Caki2 (cell line): Measurements from ENCODE around the gene TUBB4B. TPM values are rescaled to one million over a fixed set of nuclear protein-coding genes. Genes with fewer than 3 reads are reported as not detected.

Experiments
- DNase-seq: peaks from one replicate; pipeline ENCODE4 v3.0.0-alpha.2; 2015; ENCODE audit warnings: low read depth
- in situ Hi-C: cut with HindIII; loops from 2 replicates; pipeline ENCODE4 v1.10.0; 2016; ENCODE audit warnings: low sequenced_read_pairs, low pct_unique_long_range_greater_than_20kb, mixed read lengths
- total RNA-seq: library from RNA; depleted of rRNA; stranded (reverse); fragments of >200 nt; shearing (Covaris generic); gene quantifications from 2 replicates; pipeline ENCODE4 v1.2.3, GENCODE V29; 2014; ENCODE audit warnings: low replicate concordance; rRNA removed

The TUBB4B gene
- total RNA-seq, result 909 and 1,000 TPM in 2 replicates

- peak; percentile 99 for DNase-seq
- in situ Hi-C loops, result no loop called here
Measured at GRCh38 chr9:137240841-137241489, at the start of gene TUBB4B. TSS of gene TUBB4B (plus strand) at chr9:137241287. CDS start at chr9:137241361, 74 bp downstream.

DNA sequence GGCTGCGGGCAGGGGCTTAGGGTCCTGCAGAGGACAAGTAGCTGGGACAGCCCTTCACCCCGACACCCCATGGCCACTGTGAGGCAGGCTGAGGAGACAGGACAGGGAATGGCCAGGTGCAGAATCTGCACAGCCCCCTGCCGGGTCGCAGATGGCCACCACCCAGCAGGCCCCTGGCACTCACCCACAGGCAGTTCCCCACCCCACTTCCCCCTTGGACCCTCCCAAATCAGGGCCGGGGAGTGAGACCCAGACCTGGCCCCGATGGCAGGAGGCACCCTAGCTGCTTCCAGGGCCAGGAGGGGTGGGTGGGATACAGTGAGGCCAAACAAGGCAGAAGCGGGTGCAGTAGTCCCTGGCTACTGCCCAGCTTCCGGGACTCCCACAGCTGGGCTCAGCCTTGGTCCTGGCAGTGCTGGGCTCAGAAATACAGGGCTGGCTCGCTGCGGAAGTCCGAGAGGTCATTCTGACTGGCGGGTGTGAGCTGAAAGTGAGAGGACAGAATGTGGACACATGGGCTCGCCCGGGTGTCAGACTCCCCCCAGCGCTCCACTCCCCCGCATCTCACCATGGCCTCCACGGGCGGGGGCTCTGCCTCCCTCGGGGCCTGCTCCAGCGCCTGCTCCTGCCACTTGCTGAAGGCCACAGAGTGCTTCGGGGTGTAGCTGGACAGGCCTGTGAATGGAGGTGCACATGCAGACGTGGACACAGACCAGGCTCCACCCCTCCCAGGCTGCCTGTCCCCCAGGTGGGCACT is 49.2 kb upstream of the TUBB4B start:
- in situ Hi-C loops, result no loop called here
- DNase-seq, result no peak

GRCh38 chr9:137192448-137192780 is 48.7 kb upstream of the TUBB4B start:
- DNase-seq, result no peak
- in situ Hi-C loops, result no loop called here

DNA sequence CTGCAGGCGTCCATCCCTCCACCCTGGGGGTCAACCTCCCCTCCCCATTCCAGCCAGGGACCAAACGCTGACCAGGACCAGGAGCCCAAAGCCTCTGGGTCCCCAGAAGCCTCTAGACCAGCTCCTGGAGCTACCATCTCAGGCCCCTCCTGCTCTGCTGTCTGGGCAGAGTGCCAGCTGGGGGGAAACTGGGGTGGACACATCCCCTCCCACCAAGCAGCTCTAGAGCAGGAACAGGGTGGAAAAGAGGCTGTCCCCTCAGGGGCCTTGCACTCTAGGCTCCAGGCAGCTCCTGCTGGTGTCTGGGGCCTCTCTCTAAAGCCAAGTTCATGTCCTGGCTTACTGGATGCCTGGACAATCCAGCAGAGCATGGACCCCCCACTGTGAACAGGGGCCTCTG is 48.2 kb upstream of the TUBB4B start:
- DNase-seq, result no peak
- in situ Hi-C loops, result no loop called here

DNA sequence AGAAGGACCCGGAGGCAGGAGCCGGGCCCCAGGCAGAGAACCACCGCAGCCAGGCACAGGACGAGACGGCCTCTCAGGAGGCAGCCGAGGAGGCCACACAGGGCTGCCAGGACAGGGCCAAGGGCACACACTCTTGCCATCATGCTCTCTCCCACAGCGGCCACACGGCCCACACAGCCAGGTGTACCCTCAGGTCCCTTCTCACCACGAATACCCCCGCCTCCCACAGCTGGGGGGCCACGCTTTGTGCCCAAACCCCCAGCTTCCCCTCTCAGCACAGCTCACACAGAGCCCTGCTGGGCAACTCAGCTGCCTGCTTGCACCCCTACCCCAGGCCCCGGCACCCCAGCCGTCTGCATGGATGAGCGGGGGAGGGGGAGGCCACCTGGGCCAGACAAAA is 47.3 kb upstream of the TUBB4B start:
- DNase-seq, result no peak
- in situ Hi-C loops, result no loop called here

- in situ Hi-C loops, result no loop called here
- no peak for DNase-seq
Measured at GRCh38 chr9:137194388-137194787, 46.7 kb upstream of the TUBB4B start.

- DNase-seq, result no peak
- in situ Hi-C loops, result no loop called here
Measured at GRCh38 chr9:137194909-137195308, 46.2 kb upstream of the TUBB4B start.

DNA sequence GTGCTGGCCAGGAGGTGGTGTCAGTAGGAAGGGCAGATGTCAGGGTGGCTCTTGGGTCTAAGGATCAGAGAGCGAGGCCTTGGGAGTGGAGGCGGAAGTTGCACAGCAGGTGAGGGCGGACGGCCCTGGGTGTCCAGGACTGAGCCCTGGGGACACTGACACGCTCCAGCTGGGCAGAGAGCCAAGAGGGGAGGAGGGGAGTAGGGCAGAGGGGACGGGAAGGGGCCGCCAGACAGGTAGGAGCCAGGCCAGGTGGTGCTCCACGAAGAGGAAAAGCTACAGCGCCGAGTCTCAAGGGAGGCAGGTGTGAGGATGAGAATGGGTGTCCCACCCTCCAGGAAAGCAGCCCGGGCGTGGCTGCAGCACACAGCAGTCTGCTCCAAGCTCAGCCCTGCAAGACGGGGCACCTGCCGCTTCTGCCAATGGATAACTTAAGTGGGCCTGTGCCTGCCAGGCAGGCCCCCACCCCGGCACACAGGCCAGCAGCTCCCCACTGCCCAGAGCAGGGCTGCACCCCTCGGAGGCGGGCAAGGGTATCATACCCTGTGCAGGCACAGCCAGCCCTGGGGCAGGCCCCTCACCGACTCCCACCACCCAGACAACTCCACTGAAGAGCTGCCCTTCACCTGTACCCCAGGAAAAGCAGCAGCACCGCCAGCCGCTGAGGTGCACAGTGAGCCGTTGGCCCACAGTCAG is 45.4 kb upstream of the TUBB4B start:
- in situ Hi-C loops, result no loop called here

DNA sequence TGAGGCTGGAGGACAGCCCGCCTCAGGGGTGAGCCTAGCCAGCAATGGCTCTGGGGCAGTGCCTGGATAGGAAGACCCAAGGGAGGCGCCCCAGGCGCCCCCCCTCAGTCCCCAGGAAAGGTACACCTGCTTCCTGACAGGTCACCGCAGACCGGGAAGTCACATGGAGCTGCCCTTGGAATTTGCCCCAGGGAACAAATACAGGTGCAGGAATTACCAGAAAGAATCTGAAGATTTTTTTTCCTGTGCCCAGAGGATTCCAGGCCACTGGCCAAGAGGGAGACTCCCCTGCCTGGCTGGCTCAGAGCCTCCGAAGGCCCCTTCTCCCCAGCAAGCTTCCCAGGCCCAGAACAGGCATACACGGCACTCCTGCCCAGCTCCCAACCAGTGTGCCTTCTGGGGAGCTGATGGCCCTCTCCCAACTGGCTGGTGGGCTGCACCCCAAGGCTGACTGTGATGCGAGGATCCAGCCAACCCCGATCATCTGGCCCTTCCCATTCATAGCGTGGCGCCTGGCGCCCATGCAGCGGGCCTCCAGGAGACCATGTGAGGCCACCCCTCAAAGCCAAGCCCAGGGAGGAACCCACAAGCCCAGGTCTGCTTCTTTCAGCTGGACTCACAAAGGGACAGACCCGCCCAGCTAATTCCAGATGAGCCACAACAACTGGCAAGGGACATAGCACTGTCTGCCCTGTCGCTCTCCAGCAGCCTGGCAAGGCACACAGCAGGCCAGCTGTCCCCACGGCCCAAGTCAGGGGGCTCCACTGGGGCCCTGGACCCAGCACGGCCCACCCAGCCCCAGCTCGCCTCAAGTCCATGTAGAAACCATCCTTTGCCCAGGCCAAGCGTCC is 42.8 kb upstream of the TUBB4B start:
- in situ Hi-C loops, result no loop called here
- DNase-seq, result no peak

More for the DNA sequence above, 45.4 kb upstream of the TUBB4B start:
- no peak for DNase-seq

DNA sequence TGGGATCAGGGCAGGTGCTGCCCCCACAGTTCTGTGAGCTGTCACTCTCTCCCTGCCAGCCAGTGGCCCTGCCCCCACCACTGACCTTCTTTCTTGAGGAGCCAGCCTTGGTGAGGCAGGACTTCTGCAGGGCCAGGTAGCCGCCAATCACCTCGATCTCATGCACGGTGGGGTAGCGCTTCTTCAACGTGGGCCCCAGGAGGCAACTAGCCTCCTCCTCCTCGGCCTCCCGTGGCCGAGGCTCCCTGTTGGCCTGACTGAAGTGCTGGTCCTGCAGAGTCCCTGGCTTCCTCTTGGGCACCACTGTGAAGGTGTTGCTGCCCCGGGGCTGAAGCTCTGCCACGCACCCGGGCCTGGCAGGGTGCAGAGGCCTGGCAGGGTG is 42.2 kb upstream of the TUBB4B start:
- DNase-seq, result no peak
- in situ Hi-C loops, result no loop called here

GRCh38 chr9:137199411-137200121 is 41.5 kb upstream of the TUBB4B start:
- DNase-seq, result no peak
- in situ Hi-C loops, result no loop called here

DNA sequence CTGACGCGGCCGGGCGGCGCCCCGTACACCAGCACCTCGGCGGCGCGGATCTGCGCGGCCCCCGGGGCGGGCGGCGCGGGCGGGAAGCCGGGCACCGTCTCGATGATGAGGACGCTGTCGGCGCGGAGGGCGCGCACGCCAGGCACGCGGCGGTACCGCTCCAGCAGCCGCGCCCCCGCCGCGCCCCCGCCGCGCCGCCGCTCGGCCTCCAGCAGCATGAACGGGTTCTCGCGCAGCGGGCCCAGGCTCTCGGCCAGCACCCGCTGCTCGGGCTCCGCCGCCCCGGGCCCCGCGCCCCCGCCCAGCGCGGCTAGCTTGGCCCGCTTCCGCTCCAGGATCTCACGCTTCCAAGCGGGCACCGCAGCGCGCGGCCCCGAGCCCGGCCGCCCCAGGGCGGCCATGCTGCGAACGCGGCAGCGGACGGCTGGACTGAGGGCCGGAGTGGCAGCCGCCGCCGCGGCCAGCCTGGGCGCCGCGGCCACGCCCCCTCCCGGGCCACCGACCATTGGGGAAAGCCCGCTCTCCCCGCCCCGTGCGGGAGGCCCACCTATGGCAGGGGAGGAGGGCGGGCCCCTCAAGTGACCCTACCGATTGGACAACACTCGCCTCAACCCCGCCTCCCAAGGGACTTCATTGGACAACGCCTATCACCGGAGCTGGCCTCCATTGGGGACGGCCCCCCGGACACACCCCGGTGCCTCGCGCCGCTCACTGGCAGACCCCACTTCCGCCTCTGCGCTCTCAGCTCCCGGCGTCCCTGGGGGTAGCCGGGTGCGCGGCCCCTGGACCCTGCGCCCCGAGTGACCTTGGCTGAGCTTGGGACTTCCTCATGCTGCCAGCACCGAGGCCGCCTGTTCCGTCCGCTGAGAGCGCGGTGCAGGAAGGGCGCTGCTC is 40.5 kb upstream of the TUBB4B start, which contains the start of gene TPRN:
TPRN (minus strand) TSS at position 431 of the 894 bp plus-strand sequence; CDS start at position 401, 30 bp downstream.
- in situ Hi-C loops, result no loop called here
- DNase-seq, result peak; percentile 99

DNA sequence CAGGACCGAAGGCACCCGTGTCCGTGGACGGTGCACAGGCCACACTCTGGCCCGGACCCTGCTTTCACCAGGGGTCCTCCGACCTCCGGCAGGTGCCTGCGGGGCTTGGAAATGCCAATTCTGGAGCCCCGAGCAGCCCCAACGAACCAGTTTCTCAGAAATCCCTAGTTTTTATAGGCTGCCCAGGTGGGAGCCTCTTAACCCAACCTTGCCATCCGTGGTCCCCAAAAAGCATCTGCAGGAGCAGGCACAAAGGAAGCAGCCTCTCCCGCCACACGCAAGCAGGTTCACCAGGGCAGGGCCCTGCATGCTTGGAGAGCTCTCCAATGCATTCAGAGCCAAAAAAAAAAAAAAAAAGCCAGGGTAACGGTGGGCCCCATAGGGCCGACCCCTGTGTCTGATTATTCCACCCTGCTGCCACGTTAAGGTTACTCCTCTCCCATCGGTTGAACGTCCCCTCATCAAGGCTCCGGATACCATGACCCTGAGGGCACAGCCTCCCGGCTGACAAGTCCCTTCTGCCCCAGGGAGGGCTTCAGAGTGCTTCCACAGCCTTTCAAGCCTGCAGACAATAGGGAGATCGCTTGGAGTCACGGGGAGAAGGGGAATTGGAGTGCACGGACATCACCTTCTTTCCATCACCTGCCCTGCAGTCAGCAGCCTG is 39.8 kb upstream of the TUBB4B start:
- DNase-seq, result no peak
- in situ Hi-C loops, result no loop called here

- in situ Hi-C loops, result no loop called here
- DNase-seq, result no peak
Measured at GRCh38 chr9:137202966-137203365, 38.1 kb upstream of the TUBB4B start.

- in situ Hi-C loops, result no loop called here
- no peak for DNase-seq
Measured at GRCh38 chr9:137204731-137205125, 36.4 kb upstream of the TUBB4B start.
